GM10847 (cell line): ENCODE measurements around the gene NRG3.

Source experiments
- POLR2A ChIP-seq: IDR thresholded peaks from 2 replicates; pipeline ENCODE4 v1.6.1; 2011; ENCODE audit not compliant: insufficient read length; ENCODE audit errors: extremely low read depth

The NRG3 gene

GRCh38 chr10:82544377-82544776 is 669.4 kb downstream of the NRG3 start:
- TF ChIP-seq POLR2A: no peak

- no peak for TF ChIP-seq POLR2A
Measured at GRCh38 chr10:82551506-82551905, 676.5 kb downstream of the NRG3 start.

- no peak for TF ChIP-seq POLR2A
Measured at GRCh38 chr10:82552267-82552666, 677.3 kb downstream of the NRG3 start.

- TF ChIP-seq POLR2A: no peak
Measured at GRCh38 chr10:82554381-82554780, 679.4 kb downstream of the NRG3 start.

- TF ChIP-seq POLR2A: no peak
Measured at GRCh38 chr10:82558014-82558607, 683.1 kb downstream of the NRG3 start.

GRCh38 chr10:82564353-82565196 is 689.6 kb downstream of the NRG3 start:
- TF ChIP-seq POLR2A: no peak

- TF ChIP-seq POLR2A: no peak
Measured at GRCh38 chr10:82565197-82565575, 690.2 kb downstream of the NRG3 start.

- no peak for TF ChIP-seq POLR2A
Measured at GRCh38 chr10:82572744-82573143, 697.8 kb downstream of the NRG3 start.

GRCh38 chr10:82574081-82574480 is 699.1 kb downstream of the NRG3 start:
- TF ChIP-seq POLR2A: no peak

- TF ChIP-seq POLR2A: no peak
Measured at GRCh38 chr10:82575318-82575717, 700.3 kb downstream of the NRG3 start.

- TF ChIP-seq POLR2A: no peak
Measured at GRCh38 chr10:82576093-82576492, 701.1 kb downstream of the NRG3 start.

GRCh38 chr10:82581940-82582339 is 706.9 kb downstream of the NRG3 start:
- TF ChIP-seq POLR2A: no peak

GRCh38 chr10:82591421-82591820 is 716.4 kb downstream of the NRG3 start:
- no peak for TF ChIP-seq POLR2A

GRCh38 chr10:82597840-82598239 is 722.8 kb downstream of the NRG3 start:
- TF ChIP-seq POLR2A: no peak

- no peak for TF ChIP-seq POLR2A
Measured at GRCh38 chr10:82609845-82610244, 734.9 kb downstream of the NRG3 start.

GRCh38 chr10:82618007-82618406 is 743.0 kb downstream of the NRG3 start:
- no peak for TF ChIP-seq POLR2A

GRCh38 chr10:82621680-82622079 is 746.7 kb downstream of the NRG3 start:
- TF ChIP-seq POLR2A: no peak

- TF ChIP-seq POLR2A: no peak
Measured at GRCh38 chr10:82622479-82622878, 747.5 kb downstream of the NRG3 start.
